ENCODE data around the gene PRIMA1.

PRIMA1 gene

DNA sequence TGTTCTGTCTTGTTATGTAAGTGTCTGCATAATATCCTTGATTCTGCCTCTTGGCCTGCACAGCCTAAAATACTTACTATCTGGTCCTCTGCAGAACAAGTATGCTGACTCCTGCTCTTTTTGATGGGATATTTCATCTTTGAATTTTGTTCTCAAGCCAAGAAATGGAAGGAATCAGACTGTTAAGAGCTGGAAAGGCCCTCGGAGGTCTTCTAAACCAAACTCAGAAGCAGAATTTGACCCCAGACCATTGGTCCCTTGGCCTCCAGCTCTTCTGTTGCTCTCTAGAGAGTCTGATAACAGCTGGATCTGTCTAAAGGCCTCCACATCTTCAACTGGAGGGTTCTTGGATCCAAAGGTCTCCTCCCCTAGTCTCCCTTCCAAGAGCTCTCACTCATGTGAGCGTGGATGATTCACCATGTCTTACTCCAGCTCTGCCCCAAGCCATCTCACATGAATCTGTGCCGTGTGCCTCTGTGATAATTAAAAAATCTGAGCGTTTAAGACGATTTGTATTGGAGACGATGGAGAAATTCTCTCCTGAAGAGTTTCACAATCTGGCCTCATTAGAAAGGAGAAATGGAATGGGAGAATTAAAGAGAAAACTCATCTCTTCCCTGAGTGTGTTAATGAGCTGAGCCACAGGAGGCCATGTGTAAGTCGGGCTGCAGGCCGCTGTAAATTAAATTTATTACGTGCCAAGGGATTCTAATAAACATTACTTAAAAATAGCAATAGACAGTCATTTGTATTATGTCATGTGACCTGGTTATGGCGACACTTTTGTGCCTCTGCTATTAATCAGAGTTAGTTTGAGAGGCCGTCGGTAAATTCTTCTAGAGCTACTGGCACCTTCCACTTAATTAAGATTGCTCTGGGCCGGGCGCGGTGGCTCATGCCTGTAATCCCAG lies 15.4 kb upstream of the PRIMA1 start:
- Histone ChIP-seq H3K4me2 (ENCODE audit: low read depth, low read length, poor library complexity, severe bottlenecking) (no peak overlapping the region), H3K9ac (ENCODE audit: low read length) (no peak overlapping the region), H2AFZ (ENCODE audit: low read depth, low read length, severe bottlenecking) (no peak overlapping the region), H3K79me2 (ENCODE audit: insufficient read depth, low read length) (no peaks in the 10 kb centered on the region), H3K4me3 (ENCODE audit: insufficient read depth, low read length, poor library complexity, severe bottlenecking) (no peak overlapping the region), H3K9me3 (ENCODE audit: insufficient read depth, low read length) (no peaks in the 10 kb centered on the region), H3F3A (ENCODE audit: insufficient read depth) (no peaks in the 10 kb centered on the region), H3K9me2 (replicated peaks; ENCODE audit: insufficient read depth, low read length) (no peaks in the 10 kb centered on the region), H4K20me1 (ENCODE audit: low read depth, low read length) (no peaks in the 10 kb centered on the region), H3K36me3 (ENCODE audit: low read length) (no peaks in the 10 kb centered on the region), H3K27ac (ENCODE audit: low read depth, low read length) (no peak overlapping the region), H3K27me3 (ENCODE audit: low read length) (no peaks in the 10 kb centered on the region)
- TF ChIP-seq EZH2phosphoT487 (conservative IDR thresholded peaks at IDR 0.05; ENCODE audit: low read length), result no peak
- TF ChIP-seq, protein P1, sequence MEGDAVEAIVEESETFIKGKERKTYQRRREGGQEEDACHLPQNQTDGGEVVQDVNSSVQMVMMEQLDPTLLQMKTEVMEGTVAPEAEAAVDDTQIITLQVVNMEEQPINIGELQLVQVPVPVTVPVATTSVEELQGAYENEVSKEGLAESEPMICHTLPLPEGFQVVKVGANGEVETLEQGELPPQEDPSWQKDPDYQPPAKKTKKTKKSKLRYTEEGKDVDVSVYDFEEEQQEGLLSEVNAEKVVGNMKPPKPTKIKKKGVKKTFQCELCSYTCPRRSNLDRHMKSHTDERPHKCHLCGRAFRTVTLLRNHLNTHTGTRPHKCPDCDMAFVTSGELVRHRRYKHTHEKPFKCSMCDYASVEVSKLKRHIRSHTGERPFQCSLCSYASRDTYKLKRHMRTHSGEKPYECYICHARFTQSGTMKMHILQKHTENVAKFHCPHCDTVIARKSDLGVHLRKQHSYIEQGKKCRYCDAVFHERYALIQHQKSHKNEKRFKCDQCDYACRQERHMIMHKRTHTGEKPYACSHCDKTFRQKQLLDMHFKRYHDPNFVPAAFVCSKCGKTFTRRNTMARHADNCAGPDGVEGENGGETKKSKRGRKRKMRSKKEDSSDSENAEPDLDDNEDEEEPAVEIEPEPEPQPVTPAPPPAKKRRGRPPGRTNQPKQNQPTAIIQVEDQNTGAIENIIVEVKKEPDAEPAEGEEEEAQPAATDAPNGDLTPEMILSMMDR (IDR thresholded peaks at IDR 0.05; ENCODE audit: insufficient read depth, low read length, poor library complexity, severe bottlenecking), result no peak

DNA sequence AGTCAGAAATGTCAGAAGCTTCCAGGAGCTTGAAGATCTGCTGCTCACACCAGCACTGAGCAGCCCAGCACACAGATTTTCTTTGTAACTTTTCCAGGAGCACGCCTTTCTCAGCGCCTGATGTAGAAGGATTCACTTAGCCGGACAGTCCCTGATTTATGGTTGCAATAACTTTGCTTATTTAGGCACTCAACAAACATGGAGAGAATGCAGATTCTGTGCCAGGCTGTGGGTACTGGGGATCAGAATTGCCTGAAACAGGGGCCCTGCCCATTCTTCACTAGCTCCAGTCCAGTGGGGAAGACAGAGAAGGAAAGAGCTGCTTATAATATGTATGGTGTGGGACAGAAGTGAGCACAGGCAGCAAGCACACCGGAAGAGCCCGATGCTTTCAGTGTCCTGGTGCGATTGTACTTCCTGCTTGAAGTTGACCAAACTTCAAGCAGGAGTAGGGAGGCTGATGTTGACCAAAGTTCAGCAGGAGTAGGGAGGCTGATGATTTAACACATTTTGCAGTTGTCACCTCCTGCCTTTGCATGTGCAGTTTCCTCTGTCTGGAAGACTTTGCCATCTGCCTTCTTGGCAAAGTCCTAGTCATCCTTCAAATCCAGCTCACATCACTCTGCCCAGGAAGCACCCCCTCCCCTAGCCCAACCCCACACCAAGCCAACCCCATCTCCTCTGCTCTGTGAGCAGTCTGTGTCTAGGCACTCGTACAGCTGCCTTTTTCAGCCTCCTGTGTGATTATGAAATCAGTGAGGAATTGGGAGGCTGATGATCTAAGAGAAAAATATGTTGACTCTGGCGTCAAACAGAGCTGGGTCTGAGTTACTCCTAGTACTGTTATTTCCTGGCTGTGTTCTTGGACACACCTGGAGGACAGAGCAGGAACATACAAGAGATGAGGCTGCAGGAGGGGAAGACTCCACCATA lies 12.0 kb upstream of the PRIMA1 start:
- H3K27me3 ChIP-seq (ENCODE audit: low read length), result no peaks in the 10 kb centered on the region
- H3K79me2 ChIP-seq (ENCODE audit: insufficient read depth, low read length), result no peaks in the 10 kb centered on the region
- no peak overlapping the region for H3K9ac ChIP-seq (ENCODE audit: low read length)
- H3K36me3 ChIP-seq (ENCODE audit: low read length), result no peaks in the 10 kb centered on the region
- no peaks in the 10 kb centered on the region for H3K9me3 ChIP-seq (ENCODE audit: insufficient read depth, low read length)
- H3K4me2 ChIP-seq (ENCODE audit: low read depth, low read length, poor library complexity, severe bottlenecking), result no peak overlapping the region
- no peak overlapping the region for H3K4me3 ChIP-seq (ENCODE audit: insufficient read depth, low read length, poor library complexity, severe bottlenecking)
- no peak overlapping the region for H3K27ac ChIP-seq (ENCODE audit: low read depth, low read length)
- H3F3A ChIP-seq (ENCODE audit: insufficient read depth), result no peaks in the 10 kb centered on the region
- no peaks in the 10 kb centered on the region for H3K9me2 ChIP-seq (replicated peaks; ENCODE audit: insufficient read depth, low read length)
- TF ChIP-seq EZH2phosphoT487 (conservative IDR thresholded peaks at IDR 0.05; ENCODE audit: low read length), result no peak
- TF ChIP-seq, protein P1 (IDR thresholded peaks at IDR 0.05; ENCODE audit: insufficient read depth, low read length, poor library complexity, severe bottlenecking), result no peak
- H4K20me1 ChIP-seq (ENCODE audit: low read depth, low read length), result no peaks in the 10 kb centered on the region
- no peak overlapping the region for H2AFZ ChIP-seq (ENCODE audit: low read depth, low read length, severe bottlenecking)

DNA sequence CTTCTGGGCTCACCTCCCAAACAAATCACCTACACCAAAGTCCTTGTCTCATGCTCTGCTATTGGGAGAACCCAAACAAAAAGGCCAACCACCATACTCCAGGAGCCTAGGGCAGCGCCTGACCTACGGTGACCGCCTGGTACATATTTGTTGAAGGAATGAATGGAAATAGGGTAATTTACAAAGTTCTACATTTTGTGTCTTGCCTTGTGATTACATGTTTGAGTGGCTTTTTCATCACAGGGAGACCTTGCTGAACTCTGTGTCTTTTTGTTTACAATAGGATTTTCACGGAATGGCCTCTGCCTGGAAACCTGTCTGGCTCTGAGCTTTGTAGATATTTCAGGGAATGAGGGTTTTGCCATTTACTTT lies 11.3 kb upstream of the PRIMA1 start:
- Histone ChIP-seq H3K27me3 (ENCODE audit: low read length) (no peaks in the 10 kb centered on the region), H3K27ac (ENCODE audit: low read depth, low read length) (no peak overlapping the region), H4K20me1 (ENCODE audit: low read depth, low read length) (no peaks in the 10 kb centered on the region), H3K4me2 (ENCODE audit: low read depth, low read length, poor library complexity, severe bottlenecking) (no peak overlapping the region), H3K9me3 (ENCODE audit: insufficient read depth, low read length) (no peaks in the 10 kb centered on the region), H2AFZ (ENCODE audit: low read depth, low read length, severe bottlenecking) (no peak overlapping the region), H3K9me2 (replicated peaks; ENCODE audit: insufficient read depth, low read length) (no peaks in the 10 kb centered on the region), H3K36me3 (ENCODE audit: low read length) (no peaks in the 10 kb centered on the region), H3K79me2 (ENCODE audit: insufficient read depth, low read length) (no peaks in the 10 kb centered on the region), H3K9ac (ENCODE audit: low read length) (no peak overlapping the region), H3F3A (ENCODE audit: insufficient read depth) (no peaks in the 10 kb centered on the region), H3K4me3 (ENCODE audit: insufficient read depth, low read length, poor library complexity, severe bottlenecking) (no peak overlapping the region)
- TF ChIP-seq EZH2phosphoT487 (conservative IDR thresholded peaks at IDR 0.05; ENCODE audit: low read length), result no peak
- TF ChIP-seq, protein P1 (IDR thresholded peaks at IDR 0.05; ENCODE audit: insufficient read depth, low read length, poor library complexity, severe bottlenecking), result no peak
